GM21447 (cell line): Measurements from ENCODE around the gene RUVBL2.
"Not testable (repeated sequence)": the region's sequence is repeated elsewhere in the genome, so short reads cannot be mapped to it uniquely, and the experiment has no call there.

Source experiments
- ATAC-seq: cut with Tn5 transposase; IDR thresholded peaks from one replicate; pipeline ENCODE4 v1.9.1; 2021; ENCODE audit not compliant: unreplicated experiment

Gene RUVBL2

DNA sequence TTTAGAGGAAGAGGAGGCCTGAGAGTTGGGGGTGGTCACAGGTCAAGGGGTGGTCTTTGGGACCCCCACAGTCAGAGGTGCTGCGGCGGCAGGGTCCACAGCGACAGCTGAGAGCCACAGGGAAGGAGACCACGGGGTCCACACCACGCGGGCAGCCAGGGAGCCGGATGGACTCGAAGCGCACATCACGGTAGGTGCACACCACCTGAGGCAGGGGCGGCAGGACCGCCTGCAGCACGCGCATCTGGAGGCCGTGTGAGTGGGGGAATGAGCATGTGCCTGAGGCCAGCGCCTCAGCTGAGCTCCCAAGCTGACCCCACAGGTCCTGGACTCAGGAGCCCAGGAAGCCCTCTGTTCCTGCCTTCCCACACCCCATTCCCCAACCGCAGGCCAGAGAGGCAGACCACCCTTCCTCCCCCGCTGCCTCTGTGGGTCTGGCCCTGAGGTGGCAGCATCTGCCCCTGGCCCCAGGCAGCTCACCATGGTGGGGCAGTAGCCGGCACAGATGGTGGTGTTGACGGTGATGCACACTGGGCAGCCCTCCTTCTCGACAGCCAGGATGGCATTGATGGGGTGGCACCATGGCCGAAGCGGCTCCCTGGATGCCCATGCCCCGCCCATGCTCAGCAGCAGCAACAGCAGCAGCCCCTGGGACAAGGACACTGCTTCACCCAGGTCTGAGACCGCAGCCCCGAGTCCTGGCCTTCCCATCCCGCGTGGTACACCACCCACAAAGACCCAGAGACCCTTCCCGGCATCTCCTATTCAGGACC, 22.6 kb downstream of the RUVBL2 start:
- no peak for ATAC-seq

DNA sequence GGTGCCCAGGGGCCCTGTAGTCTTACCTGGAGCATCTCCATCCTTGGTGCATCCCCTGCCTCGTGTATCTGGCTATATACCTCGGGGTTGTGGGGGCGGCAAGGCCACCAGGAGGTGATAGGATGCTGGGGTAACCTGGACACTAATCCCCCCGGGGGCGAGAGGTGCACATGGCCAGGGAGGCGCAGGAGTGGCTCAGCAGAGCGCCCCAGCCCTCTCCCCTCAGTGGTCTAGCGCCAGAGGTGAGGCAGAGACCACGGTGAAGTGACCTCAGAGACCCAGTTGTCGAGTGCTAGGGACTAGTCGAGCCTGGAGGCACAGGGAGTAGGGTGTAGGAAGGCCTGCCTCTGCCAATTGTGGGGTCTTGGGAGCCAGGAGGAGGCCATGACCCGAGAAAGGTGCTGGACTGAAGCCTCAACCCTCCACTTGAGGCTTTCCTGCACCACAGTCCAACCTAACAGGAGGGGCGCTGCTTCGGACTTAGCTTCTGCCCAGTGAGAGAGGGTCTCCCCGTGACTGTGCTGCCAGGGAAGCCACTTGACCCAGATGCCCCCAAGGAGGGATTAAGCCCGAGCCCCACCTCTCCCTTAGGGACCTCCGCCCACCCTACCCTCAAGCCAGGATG, 23.5 kb downstream of the RUVBL2 start, which contains the start of gene LHB:
TSS of gene LHB (minus strand) at position 51 of the 625 bp plus-strand sequence. CDS start at position 41, 10 bp downstream.
- ATAC-seq: no peak

DNA sequence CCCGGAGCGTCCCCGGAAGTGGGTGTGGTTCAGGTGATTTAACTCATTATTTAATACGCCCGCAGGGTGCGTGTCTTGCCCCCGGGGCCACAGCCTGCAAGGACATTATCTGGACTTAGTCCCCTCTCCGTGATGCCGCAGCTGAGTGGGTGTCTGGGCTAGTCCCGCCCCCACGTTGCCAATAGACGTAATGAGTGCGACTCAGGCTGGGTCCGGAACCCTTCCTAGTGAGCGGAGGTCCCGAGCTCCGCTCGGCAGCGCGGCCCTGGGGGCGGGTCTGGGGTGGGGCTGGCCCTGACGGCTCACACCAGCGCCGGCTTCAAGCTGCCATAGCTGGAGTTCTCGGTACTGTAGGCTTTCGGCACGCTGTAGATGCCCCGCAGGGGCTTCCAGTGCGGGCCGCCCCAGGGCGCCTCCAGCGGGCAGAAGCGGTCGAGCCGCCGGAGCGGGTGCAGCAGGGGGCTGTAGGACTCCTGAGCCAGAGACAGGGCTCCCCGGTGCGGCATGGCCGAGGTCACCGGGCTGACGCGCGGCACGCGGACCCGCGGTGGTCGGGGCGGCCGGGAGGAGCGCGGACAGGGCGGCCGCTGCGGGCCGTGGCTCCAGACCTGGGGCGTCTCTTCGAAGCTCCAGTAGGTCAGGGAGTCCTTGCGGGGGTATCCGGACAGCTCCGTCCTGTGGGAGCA, 24.1 kb downstream of the RUVBL2 start:
- no peak for ATAC-seq

DNA sequence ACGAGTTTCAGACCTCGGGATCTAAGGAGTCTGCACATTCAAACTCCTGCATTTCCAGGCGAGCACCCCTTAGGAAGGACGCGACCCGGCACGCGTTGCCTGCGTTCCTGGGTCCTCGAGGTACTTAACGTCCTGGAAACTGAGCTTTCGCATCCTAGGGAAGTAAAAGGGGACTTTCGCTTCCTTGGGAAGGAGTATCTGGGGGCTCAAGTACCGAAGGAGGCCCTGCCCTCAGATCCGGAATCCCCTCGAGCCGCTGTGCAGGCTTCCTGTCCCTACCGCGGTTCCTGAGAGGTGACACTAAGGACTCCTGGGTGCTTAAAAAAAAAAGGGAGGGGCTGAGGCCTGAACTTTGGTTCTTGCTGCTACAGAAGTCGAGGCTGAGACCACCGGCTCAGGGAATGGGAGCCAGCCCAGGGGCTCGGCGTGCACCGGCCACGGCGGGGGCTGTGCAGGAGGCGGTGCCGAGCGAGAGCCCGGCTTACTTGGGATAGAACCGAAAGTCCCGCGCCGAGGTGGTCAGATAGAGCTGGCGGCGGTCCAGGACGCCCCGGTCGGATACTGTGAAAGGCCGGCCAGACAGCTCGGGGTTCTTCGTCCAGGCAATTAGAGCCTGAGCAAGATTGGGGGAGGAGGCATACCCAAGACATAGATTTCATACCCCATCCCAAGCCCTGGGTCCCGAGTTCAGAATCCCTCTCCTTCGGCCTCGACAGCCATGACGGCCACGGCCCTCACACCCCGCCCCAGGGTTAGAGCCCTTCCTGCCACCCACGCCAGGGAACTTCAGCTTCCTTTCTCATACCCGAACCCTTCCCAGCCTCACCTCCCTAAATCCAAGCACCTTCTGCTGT, 24.9 kb downstream of the RUVBL2 start:
- ATAC-seq: not testable (repeated sequence)

DNA sequence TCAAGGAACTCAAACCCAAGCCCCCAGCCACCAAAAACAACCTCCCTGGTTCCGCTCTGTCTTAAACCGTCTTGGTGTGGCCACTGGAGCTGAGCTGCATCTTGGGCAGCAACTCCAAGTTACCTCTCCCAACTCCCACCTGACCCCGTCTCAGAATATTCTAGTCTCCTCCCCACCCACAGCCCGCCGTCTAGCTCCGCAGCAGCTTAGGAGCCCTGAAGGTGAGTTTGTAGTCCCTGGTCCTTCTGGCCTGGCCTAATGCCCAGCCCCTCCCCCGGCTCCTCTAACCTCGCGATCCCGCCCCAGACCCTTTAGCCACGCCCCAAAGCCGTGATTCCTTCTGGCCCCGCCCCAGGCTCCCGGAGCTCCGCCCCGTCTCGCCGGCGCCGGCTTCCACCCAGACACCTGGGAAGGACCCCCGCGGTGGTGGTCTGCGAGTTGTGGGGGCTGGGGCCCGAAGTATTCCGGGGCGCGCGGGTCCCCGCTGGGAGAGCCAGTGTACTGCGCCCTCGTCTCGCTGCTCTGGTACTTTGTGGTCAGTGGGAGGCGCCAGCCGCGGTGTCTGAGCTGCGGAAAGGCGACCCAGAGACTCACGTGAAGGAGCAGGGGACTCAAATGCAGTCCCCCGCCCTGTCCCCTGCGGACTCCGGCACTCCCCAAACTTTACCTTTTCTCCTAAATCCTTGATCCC, 25.7 kb downstream of the RUVBL2 start:
- no peak for ATAC-seq

DNA sequence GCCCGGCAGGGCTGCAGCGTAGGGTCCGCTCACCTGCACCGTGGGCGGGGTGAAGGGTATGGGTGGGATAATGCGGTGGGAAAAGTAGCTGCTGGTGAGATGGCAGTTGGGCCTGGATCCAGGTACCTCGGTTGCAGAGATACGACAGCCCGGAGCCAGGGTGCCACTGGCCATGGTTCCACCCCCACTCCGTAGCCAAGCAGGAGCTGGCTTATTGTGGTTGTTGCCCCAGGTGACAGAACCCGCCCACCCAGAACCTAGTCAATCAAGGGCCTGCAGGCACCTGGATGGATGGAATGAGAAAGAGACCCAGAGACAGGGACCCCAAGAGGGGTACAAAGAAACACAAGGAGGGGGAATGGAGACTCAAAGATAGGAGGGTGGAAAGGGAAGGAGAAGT, 26.7 kb downstream of the RUVBL2 start:
- no peak for ATAC-seq

DNA sequence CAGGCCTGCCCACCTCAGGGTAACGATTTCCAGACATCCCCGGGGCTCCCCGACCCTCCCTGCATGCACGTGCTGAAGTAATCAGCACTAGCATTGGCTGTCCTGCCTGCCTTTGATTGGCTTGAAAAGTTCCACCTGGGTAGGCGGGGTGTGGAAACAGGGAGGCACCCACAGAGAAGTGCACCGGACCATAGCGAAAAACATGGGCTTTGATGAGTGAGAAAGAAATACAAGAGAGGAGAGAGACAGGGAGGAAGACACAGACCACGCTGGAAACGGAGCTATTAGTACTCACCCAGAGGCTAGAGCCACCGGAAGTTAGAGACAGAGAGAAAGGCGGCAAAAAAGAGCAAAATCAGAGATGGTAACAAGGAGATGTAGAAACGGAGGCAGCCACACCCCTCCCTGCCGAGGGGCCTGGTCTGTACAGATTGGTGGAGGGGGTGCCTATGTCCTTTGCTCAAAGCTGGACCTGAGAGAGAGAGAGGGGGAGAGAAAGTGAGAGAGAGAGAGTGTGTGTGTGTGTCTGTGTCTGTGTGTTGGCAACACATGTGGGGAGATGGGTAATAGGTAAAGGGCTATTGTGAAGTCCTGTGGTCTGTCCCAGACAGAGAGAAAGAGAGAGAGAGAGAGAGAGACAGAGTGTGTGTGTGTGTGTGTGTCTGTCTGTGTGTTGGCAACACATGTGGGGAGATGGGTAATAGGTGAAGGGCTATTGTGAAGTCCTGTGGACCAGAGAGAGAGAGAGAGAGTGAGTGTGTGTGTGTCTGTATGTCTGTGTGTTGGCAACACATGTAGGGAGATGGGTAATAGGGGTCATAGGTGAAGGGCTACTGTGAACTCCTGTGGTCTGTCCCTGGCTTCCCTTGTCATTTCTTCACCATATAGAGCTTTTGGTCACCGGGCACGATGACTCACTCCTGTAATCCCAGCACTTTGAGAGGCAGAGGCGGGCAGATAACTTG, 27.5 kb downstream of the RUVBL2 start:
- no peak for ATAC-seq

DNA sequence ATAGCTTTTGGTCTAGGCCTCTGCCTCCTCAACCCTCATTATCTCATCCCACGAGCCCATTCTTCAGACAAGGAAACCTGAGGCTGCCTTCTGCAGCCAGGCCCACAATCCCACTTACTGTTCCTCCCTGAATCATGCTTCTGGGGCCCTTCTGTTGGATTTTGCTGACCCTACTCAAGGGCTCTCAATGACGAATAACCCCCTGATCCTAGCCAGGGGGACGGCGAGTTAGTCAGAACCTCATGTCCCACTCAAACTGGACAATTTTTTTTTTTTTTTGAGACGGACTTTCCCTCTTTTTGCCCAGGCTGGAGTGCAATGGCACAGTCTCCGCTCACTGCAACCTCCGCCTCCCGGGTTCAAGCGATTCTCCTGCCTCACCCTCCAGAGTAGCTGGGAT, 28.4 kb downstream of the RUVBL2 start:
- no peak for ATAC-seq

DNA sequence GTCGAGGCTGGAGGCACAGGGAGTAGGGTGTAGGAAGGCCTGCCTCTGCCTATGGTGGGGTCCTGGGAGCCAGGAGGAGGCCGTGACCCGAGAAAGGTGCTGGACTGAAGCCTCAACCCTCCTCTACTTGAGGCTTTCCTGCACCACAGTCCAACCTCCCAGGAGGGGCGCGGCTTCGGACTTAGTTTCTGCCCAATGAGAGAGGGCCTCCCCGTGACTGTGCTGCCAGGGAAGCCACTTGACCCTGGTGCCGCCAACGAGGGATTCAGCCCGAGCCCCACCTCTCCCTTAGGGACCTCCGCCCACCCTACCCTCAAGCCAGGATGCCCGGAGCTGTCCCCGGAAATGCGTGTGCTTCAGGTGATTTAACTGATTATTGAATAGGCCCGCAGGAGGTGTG, 30.5 kb downstream of the RUVBL2 start, which contains the start of gene CGB3:
TSS of gene CGB3 (minus strand) at position 101 of the 400 bp plus-strand sequence. CDS start 362 bp downstream, outside the sequence.
- ATAC-seq: not testable (repeated sequence)

DNA sequence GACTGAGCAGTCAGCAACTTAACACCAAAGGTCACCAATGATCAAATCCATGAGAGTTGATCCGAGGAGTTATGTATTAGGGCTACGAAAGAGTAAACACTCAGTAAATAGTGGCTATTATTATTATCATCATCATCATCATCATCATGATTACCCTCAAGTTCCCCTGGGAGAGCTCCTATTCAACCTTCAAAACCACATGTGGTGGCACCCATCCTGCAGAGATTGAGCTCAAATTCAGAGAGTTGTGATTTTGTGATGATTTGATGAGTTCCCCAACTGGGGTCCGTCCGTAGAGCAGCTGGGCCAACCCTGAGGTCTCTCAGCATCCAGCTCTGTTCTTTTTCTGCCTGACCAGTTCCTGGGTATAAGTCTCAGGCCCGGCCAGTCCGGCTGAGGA, 31.4 kb downstream of the RUVBL2 start:
- not testable (repeated sequence) for ATAC-seq

DNA sequence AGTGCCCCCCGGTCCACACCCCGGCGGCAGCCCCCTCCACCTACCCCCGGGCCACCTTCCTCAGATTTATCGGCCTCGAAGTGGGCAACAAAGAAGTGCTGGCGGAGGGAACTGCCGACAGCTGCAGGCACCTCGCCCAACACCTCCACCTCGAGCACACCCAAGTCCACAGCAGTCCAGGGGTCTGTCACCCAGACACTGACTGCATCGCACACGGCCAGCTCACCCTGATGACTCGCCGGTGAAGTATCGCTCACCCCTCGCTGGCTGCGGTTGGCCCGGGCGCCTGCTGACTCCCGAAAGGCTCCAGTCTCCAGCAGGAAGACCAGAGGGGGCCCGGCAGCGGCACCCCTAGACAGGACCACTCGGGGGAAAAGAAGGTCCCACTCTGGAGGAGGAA, 31.9 kb downstream of the RUVBL2 start:
- not testable (repeated sequence) for ATAC-seq

DNA sequence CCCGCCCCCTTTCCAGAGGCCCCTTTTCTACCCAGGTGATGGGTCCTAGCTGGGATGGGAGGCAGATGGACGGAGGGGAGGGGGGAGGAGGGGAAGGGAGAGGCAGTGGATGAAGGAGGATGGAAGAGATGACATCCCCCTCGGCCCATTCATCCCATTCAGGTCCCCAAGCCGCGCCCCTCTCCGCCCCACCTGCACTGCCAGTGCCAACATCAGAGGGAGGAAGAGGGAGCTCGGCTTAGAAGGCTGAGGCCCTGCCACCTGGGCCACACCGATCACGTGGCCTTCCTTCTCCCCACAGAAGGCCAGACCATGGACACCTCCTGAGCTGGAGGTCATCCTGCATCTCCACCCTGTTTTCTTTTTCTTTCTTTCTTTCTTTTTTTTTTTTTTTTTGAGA, 35.0 kb downstream of the RUVBL2 start:
- ATAC-seq: not testable (repeated sequence)

DNA sequence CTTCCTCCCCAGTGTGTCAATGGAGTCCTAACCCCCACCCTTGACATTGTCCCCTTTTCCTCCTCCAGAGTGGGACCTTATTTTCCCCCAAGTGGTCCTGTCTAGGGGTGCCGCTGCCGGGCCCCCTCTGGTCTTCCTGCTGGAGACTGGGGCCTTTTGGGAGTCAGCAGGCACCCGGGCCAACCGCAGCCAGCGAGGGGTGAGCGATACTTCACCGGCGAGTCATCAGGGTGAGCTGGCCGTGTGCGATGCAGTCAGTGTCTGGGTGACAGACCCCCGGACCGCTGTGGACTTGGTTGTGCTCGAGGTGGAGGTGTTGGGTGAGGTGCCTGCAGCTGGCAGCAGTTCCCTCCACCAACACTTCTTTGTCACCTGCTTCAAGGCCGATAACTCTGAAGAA, 36.1 kb downstream of the RUVBL2 start:
- not testable (repeated sequence) for ATAC-seq

DNA sequence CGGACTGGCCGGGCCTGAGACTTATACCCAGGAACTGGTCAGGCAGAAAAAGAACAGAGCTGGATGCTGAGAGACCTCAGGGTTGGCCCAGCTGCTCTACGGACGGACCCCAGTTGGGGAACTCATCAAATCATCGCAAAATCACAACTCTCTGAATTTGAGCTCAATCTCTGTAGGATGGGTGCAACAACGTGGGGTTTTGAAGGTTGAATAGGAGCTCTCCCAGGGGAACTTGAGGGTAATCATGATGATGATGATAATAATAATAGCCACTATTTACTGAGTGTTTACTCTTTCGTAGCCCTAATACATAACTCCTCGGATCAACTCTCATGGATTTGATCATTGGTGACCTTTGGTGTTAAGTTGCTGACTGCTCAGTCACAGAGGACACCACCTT, 36.6 kb downstream of the RUVBL2 start:
- ATAC-seq: not testable (repeated sequence)

DNA sequence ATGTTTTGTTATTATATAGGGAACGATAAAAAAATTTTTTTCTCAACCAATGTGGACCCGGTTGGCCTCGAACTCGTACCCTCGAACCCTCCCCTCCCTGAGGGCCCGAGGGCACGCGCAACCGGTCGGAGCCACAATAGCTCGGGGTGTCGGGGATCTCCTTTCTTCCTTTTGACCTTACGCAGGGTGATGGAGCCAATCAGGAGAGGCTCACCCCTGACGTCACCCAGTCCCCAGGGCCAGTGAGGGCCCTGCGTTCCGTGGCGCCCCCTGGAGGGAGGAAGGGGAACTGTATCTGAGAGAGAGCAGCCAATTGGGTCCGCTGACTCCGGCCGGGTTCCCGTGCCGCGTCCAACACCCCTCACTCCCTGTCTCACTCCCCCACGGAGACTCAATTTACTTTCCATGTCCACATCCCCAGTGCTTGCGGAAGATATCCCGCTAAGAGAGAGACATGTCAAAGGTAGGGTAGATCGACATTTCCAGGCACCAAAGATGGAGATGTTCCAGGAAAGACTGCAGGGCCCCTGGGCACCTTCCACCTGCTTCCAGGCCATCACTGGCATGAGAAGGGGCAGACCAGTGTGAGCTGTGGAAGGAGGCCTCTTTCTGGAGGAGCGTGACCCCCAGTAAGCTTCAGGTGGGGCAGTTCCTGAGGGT, 38.1 kb downstream of the RUVBL2 start, which contains the start of gene CGB2:
TSS of gene CGB2 (plus strand) at position 249 of the 660 bp plus-strand sequence. CDS start at position 455, 206 bp downstream.
- ATAC-seq: not testable (repeated sequence)

DNA sequence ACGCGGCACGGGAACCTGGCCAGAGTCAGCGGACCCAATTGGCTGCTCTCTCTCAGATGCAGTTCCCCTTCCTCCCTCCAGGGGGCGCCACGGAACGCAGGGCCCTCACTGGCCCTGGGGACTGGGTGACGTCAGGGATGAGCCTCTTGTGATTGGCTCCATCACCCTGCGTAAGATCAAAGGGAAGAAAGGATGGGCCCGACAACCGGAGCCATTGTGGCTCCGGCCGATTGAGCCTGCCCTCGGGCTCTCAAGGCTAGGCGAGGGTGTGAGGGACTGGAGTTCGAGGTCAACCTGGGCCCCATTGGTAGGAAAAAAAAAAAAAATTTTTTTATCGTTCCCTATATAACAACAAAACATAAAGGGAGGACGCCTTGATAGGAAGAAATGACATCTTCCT, 43.1 kb downstream of the RUVBL2 start, which contains the start of gene CGB1:
TSS of gene CGB1 (minus strand) at position 81 of the 400 bp plus-strand sequence. CDS start 184 bp downstream, outside the sequence.
- not testable (repeated sequence) for ATAC-seq

DNA sequence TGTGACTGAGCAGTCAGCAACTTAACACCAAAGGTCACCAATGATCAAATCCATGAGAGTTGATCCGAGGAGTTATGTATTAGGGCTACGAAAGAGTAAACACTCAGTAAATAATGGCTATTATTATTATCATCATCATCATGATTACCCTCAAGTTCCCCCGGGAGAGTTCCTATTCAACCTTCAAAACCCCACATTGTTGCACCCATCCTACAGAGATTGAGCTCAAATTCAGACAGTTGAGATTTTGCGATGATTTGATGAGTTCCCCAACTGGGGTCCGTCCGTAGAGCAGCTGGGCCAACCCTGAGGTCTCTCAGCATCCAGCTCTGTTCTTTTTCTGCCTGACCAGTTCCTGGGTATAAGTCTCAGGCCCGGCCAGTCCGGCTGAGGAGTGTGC, 44.4 kb downstream of the RUVBL2 start:
- ATAC-seq: not testable (repeated sequence)
